ENCODE measurements around the gene TRAM2. TPM values are rescaled to one million over a fixed set of nuclear protein-coding genes. Genes with fewer than 3 reads are reported as not detected.

The TRAM2 gene
- polyA plus RNA-seq, 2 donors: 1.0 to 1.8 TPM

- WGBS, 2 donors: 94 to 95% methylated on average over 3 of the region's 3 CpGs
- Histone ChIP-seq H3K9me3 (ENCODE audit: control insufficient read depth in 2 of 2, insufficient read depth in 1 of 2, low read depth in 1 of 2, low read length in 1 of 2) (no peaks in the 10 kb centered on the region), H3K27me3 (ENCODE audit: control insufficient read depth in 1 of 2, insufficient read depth in 2 of 2, low read length in 2 of 2) (no peaks in the 10 kb centered on the region), H3K27ac (ENCODE audit: low read depth in 2 of 2, low read length in 1 of 2) (no peak overlapping the region), H3K36me3 (ENCODE audit: control insufficient read depth in 2 of 2, insufficient read depth in 2 of 2, low read length in 1 of 2) (peaks cover 0 to 2% of the 10 kb centered on the region in 2 donors), H3K4me1 (ENCODE audit: control insufficient read depth in 2 of 2, insufficient read depth in 2 of 2, low read length in 1 of 2) (no peaks in the 10 kb centered on the region), H3K4me3 (ENCODE audit: low read depth in 1 of 2, low read length in 2 of 2) (no peak overlapping the region)
Observed at GRCh38 chr6:52582446-52582845, 5.6 kb upstream of the TRAM2 start.

- Histone ChIP-seq H3K27ac (ENCODE audit: low read depth in 2 of 2, low read length in 1 of 2) (no peak overlapping the region), H3K4me3 (ENCODE audit: low read depth in 1 of 2, low read length in 2 of 2) (no peak overlapping the region), H3K9me3 (ENCODE audit: control insufficient read depth in 2 of 2, insufficient read depth in 1 of 2, low read depth in 1 of 2, low read length in 1 of 2) (no peaks in the 10 kb centered on the region), H3K36me3 (ENCODE audit: control insufficient read depth in 2 of 2, insufficient read depth in 2 of 2, low read length in 1 of 2) (peaks cover 0 to 2% of the 10 kb centered on the region in 2 donors), H3K4me1 (ENCODE audit: control insufficient read depth in 2 of 2, insufficient read depth in 2 of 2, low read length in 1 of 2) (peaks cover 0 to 4% of the 10 kb centered on the region in 2 donors), H3K27me3 (ENCODE audit: control insufficient read depth in 1 of 2, insufficient read depth in 2 of 2, low read length in 2 of 2) (no peaks in the 10 kb centered on the region)
- 91 to 94% methylated on average over 7 of the region's 7 CpGs for WGBS, 2 donors
Observed at GRCh38 chr6:52580905-52581304, 4.0 kb upstream of the TRAM2 start.

GRCh38 chr6:52579006-52579660 lies 2.3 kb upstream of the TRAM2 start:
- no peak overlapping the region for H3K27ac ChIP-seq (ENCODE audit: low read depth in 2 of 2, low read length in 1 of 2)
- peaks cover 0 to 2% of the 10 kb centered on the region in 2 donors for H3K36me3 ChIP-seq (ENCODE audit: control insufficient read depth in 2 of 2, insufficient read depth in 2 of 2, low read length in 1 of 2)
- WGBS, 2 donors: 88 to 95% methylated on average over 6 of the region's 6 CpGs

GRCh38 chr6:52577778-52578463 lies 1.1 kb upstream of the TRAM2 start:
- Histone ChIP-seq H3K9me3 (ENCODE audit: control insufficient read depth in 2 of 2, insufficient read depth in 1 of 2, low read depth in 1 of 2, low read length in 1 of 2) (no peaks in the 10 kb centered on the region), H3K4me1 (ENCODE audit: control insufficient read depth in 2 of 2, insufficient read depth in 2 of 2, low read length in 1 of 2) (peaks cover 0 to 4% of the 10 kb centered on the region in 2 donors), H3K27me3 (ENCODE audit: control insufficient read depth in 1 of 2, insufficient read depth in 2 of 2, low read length in 2 of 2) (no peaks in the 10 kb centered on the region), H3K4me3 (ENCODE audit: low read depth in 1 of 2, low read length in 2 of 2) (peak overlapping the region; percentile 58 to 77), H3K36me3 (ENCODE audit: control insufficient read depth in 2 of 2, insufficient read depth in 2 of 2, low read length in 1 of 2) (peaks cover 0 to 2% of the 10 kb centered on the region in 2 donors), H3K27ac (ENCODE audit: low read depth in 2 of 2, low read length in 1 of 2) (peak overlapping the region in 1 of 2 donors; percentile 96)
- WGBS, 2 donors: 58 to 66% methylated on average over 9 of the region's 9 CpGs

More at GRCh38 chr6:52579006-52579660, 2.3 kb upstream of the TRAM2 start:
- H3K27me3 ChIP-seq (ENCODE audit: control insufficient read depth in 1 of 2, insufficient read depth in 2 of 2, low read length in 2 of 2): no peaks in the 10 kb centered on the region
- H3K9me3 ChIP-seq (ENCODE audit: control insufficient read depth in 2 of 2, insufficient read depth in 1 of 2, low read depth in 1 of 2, low read length in 1 of 2): no peaks in the 10 kb centered on the region
- H3K4me1 ChIP-seq (ENCODE audit: control insufficient read depth in 2 of 2, insufficient read depth in 2 of 2, low read length in 1 of 2): peaks cover 0 to 4% of the 10 kb centered on the region in 2 donors
- no peak overlapping the region for H3K4me3 ChIP-seq (ENCODE audit: low read depth in 1 of 2, low read length in 2 of 2)

GRCh38 chr6:52576392-52577021 lies 353 bp downstream of the TRAM2 start:
- 1 to 4% methylated on average over 35 to 51 of the region's 51 CpGs for WGBS, 2 donors
- peaks cover 0 to 4% of the 10 kb centered on the region in 2 donors for H3K4me1 ChIP-seq (ENCODE audit: control insufficient read depth in 2 of 2, insufficient read depth in 2 of 2, low read length in 1 of 2)

GRCh38 chr6:52576054-52576391 lies 837 bp downstream of the TRAM2 start:
- Histone ChIP-seq H3K27me3 (ENCODE audit: control insufficient read depth in 1 of 2, insufficient read depth in 2 of 2, low read length in 2 of 2) (no peaks in the 10 kb centered on the region), H3K9me3 (ENCODE audit: control insufficient read depth in 2 of 2, insufficient read depth in 1 of 2, low read depth in 1 of 2, low read length in 1 of 2) (no peaks in the 10 kb centered on the region), H3K27ac (ENCODE audit: low read depth in 2 of 2, low read length in 1 of 2) (peak overlapping the region; percentile 65 to 76), H3K4me3 (ENCODE audit: low read depth in 1 of 2, low read length in 2 of 2) (peak overlapping the region; percentile 58 to 72), H3K4me1 (ENCODE audit: control insufficient read depth in 2 of 2, insufficient read depth in 2 of 2, low read length in 1 of 2) (peaks cover 0 to 4% of the 10 kb centered on the region in 2 donors), H3K36me3 (ENCODE audit: control insufficient read depth in 2 of 2, insufficient read depth in 2 of 2, low read length in 1 of 2) (no peaks in the 10 kb centered on the region)
- 42 to 51% methylated on average over 8 of the region's 8 CpGs for WGBS, 2 donors

More at GRCh38 chr6:52576392-52577021, 353 bp downstream of the TRAM2 start:
- H3K9me3 ChIP-seq (ENCODE audit: control insufficient read depth in 2 of 2, insufficient read depth in 1 of 2, low read depth in 1 of 2, low read length in 1 of 2): no peaks in the 10 kb centered on the region
- peak overlapping the region; percentile 58 to 72 for H3K4me3 ChIP-seq (ENCODE audit: low read depth in 1 of 2, low read length in 2 of 2)
- no peaks in the 10 kb centered on the region for H3K27me3 ChIP-seq (ENCODE audit: control insufficient read depth in 1 of 2, insufficient read depth in 2 of 2, low read length in 2 of 2)
- H3K36me3 ChIP-seq (ENCODE audit: control insufficient read depth in 2 of 2, insufficient read depth in 2 of 2, low read length in 1 of 2): no peaks in the 10 kb centered on the region
- H3K27ac ChIP-seq (ENCODE audit: low read depth in 2 of 2, low read length in 1 of 2): peak overlapping the region; percentile 65 to 76

GRCh38 chr6:52575502-52575892 lies 1.4 kb downstream of the TRAM2 start:
- Histone ChIP-seq H3K9me3 (ENCODE audit: control insufficient read depth in 2 of 2, insufficient read depth in 1 of 2, low read depth in 1 of 2, low read length in 1 of 2) (no peaks in the 10 kb centered on the region), H3K27me3 (ENCODE audit: control insufficient read depth in 1 of 2, insufficient read depth in 2 of 2, low read length in 2 of 2) (no peaks in the 10 kb centered on the region), H3K4me1 (ENCODE audit: control insufficient read depth in 2 of 2, insufficient read depth in 2 of 2, low read length in 1 of 2) (peaks cover 0 to 4% of the 10 kb centered on the region in 2 donors), H3K36me3 (ENCODE audit: control insufficient read depth in 2 of 2, insufficient read depth in 2 of 2, low read length in 1 of 2) (no peaks in the 10 kb centered on the region), H3K4me3 (ENCODE audit: low read depth in 1 of 2, low read length in 2 of 2) (peak overlapping the region; percentile 58 to 72), H3K27ac (ENCODE audit: low read depth in 2 of 2, low read length in 1 of 2) (peak overlapping the region; percentile 65 to 76)
- 68 to 80% methylated on average over 10 of the region's 10 CpGs for WGBS, 2 donors

- Histone ChIP-seq H3K27me3 (ENCODE audit: control insufficient read depth in 1 of 2, insufficient read depth in 2 of 2, low read length in 2 of 2) (no peaks in the 10 kb centered on the region), H3K36me3 (ENCODE audit: control insufficient read depth in 2 of 2, insufficient read depth in 2 of 2, low read length in 1 of 2) (no peaks in the 10 kb centered on the region), H3K27ac (ENCODE audit: low read depth in 2 of 2, low read length in 1 of 2) (peak overlapping the region; percentile 65 to 76), H3K4me1 (ENCODE audit: control insufficient read depth in 2 of 2, insufficient read depth in 2 of 2, low read length in 1 of 2) (peaks cover 0 to 4% of the 10 kb centered on the region in 2 donors), H3K9me3 (ENCODE audit: control insufficient read depth in 2 of 2, insufficient read depth in 1 of 2, low read depth in 1 of 2, low read length in 1 of 2) (no peaks in the 10 kb centered on the region), H3K4me3 (ENCODE audit: low read depth in 1 of 2, low read length in 2 of 2) (no peak overlapping the region)
- WGBS, 2 donors: 47 to 48% methylated on average over 13 of the region's 13 CpGs
Observed at GRCh38 chr6:52574709-52575501, 2.0 kb downstream of the TRAM2 start.

- peak overlapping the region in 1 of 2 donors; percentile 18 for H3K27ac ChIP-seq (ENCODE audit: low read depth in 2 of 2, low read length in 1 of 2)
Observed at GRCh38 chr6:52573295-52573694, 3.6 kb downstream of the TRAM2 start.

More at GRCh38 chr6:52573295-52573694, 3.6 kb downstream of the TRAM2 start:
- Histone ChIP-seq H3K27me3 (ENCODE audit: control insufficient read depth in 1 of 2, insufficient read depth in 2 of 2, low read length in 2 of 2) (no peaks in the 10 kb centered on the region), H3K4me1 (ENCODE audit: control insufficient read depth in 2 of 2, insufficient read depth in 2 of 2, low read length in 1 of 2) (peaks cover 0 to 4% of the 10 kb centered on the region in 2 donors), H3K36me3 (ENCODE audit: control insufficient read depth in 2 of 2, insufficient read depth in 2 of 2, low read length in 1 of 2) (no peaks in the 10 kb centered on the region), H3K4me3 (ENCODE audit: low read depth in 1 of 2, low read length in 2 of 2) (no peak overlapping the region), H3K9me3 (ENCODE audit: control insufficient read depth in 2 of 2, insufficient read depth in 1 of 2, low read depth in 1 of 2, low read length in 1 of 2) (no peaks in the 10 kb centered on the region)
- WGBS, 2 donors: 40 to 42% methylated on average over 2 of the region's 2 CpGs
